Ectodermal cell (in vitro differentiated cells): ENCODE measurements around the gene CDK10.
"Not testable (repeated sequence)": the region's sequence is repeated elsewhere in the genome, so short reads cannot be mapped to it uniquely, and the experiment has no call there.

Experiments used
- H3K27ac ChIP-seq: 2 replicates; pipeline ENCODE4 v1.7.0; 2013; ENCODE audit warnings: mild to moderate bottlenecking, low read depth, low read length; ENCODE audit not compliant: insufficient read depth, poor library complexity, severe bottlenecking
- H3K27me3 ChIP-seq: 2 replicates; pipeline ENCODE4 v1.7.0; 2013; ENCODE audit warnings: mild to moderate bottlenecking, low read length; ENCODE audit not compliant: insufficient read depth, control insufficient read depth, poor library complexity, severe bottlenecking
- H3K36me3 ChIP-seq: one replicate; pipeline ENCODE4 v1.7.0; 2013; ENCODE audit warnings: low read length; ENCODE audit not compliant: control insufficient read depth, insufficient read depth
- H3K4me1 ChIP-seq: one replicate; pipeline ENCODE4 v1.7.0; 2013; ENCODE audit warnings: low read length; ENCODE audit not compliant: control insufficient read depth, insufficient read depth
- H3K4me3 ChIP-seq: 2 replicates; pipeline ENCODE4 v1.7.0; 2013; ENCODE audit warnings: low read depth, low read length, control low read depth; ENCODE audit not compliant: insufficient read depth
- H3K9me3 ChIP-seq: 2 replicates; pipeline ENCODE4 v1.7.0; 2013; ENCODE audit warnings: mild to moderate bottlenecking, low read length, moderate library complexity; ENCODE audit not compliant: control insufficient read depth
- WGBS, 2 experiments: methylation state at CpG; one replicate each; pipeline ENCODE4 v1.1.7; 2013; ENCODE audit warnings: missing lambda C conversion rate in 2 of 2; 5-methylcytosine and 5-hydroxymethylcytosine counted together

Gene CDK10

GRCh38 chr16:89695086-89695874 lies 8.8 kb downstream of the CDK10 start:
- Histone ChIP-seq H3K27ac (no peak overlapping the region), H3K27me3 (no peaks in the 10 kb centered on the region), H3K36me3 (peaks cover 27% of the 10 kb centered on the region), H3K4me1 (peaks cover 10% of the 10 kb centered on the region), H3K9me3 (no peaks in the 10 kb centered on the region), H3K4me3 (no peak overlapping the region)
- 95% methylated on average over 31 of the region's 31 CpGs for WGBS, 2 experiments

GRCh38 chr16:89695875-89696669 lies 9.6 kb downstream of the CDK10 start:
- Histone ChIP-seq H3K4me1 (peaks cover 10% of the 10 kb centered on the region), H3K4me3 (no peak overlapping the region), H3K36me3 (peaks cover 25% of the 10 kb centered on the region), H3K27ac (no peak overlapping the region), H3K9me3 (no peaks in the 10 kb centered on the region), H3K27me3 (peaks cover 8% of the 10 kb centered on the region)
- 90 to 91% methylated on average over 25 of the region's 25 CpGs for WGBS, 2 experiments

GRCh38 chr16:89696670-89697128 lies 10.2 kb downstream of the CDK10 start:
- WGBS, 2 experiments: 95% methylated on average over 18 of the region's 18 CpGs
- H3K4me3 ChIP-seq: no peak overlapping the region
- H3K27ac ChIP-seq: no peak overlapping the region
- H3K36me3 ChIP-seq: peaks cover 22% of the 10 kb centered on the region
- H3K9me3 ChIP-seq: no peaks in the 10 kb centered on the region
- peaks cover 10% of the 10 kb centered on the region for H3K4me1 ChIP-seq
- peaks cover 9% of the 10 kb centered on the region for H3K27me3 ChIP-seq

- H3K36me3 ChIP-seq: peaks cover 17% of the 10 kb centered on the region
- WGBS, 2 experiments: 95 to 97% methylated on average over 19 of the region's 19 CpGs
- H3K9me3 ChIP-seq: no peaks in the 10 kb centered on the region
- no peak overlapping the region for H3K4me3 ChIP-seq
- H3K27me3 ChIP-seq: peaks cover 9% of the 10 kb centered on the region
- no peak overlapping the region for H3K27ac ChIP-seq
- peaks cover 10% of the 10 kb centered on the region for H3K4me1 ChIP-seq
Observed at GRCh38 chr16:89697161-89697615, 10.7 kb downstream of the CDK10 start.

GRCh38 chr16:89697616-89698331 lies 11.3 kb downstream of the CDK10 start:
- H3K4me3 ChIP-seq: no peak overlapping the region
- H3K4me1 ChIP-seq: peaks cover 10% of the 10 kb centered on the region
- H3K27ac ChIP-seq: no peak overlapping the region
- no peaks in the 10 kb centered on the region for H3K9me3 ChIP-seq
- WGBS, 2 experiments: 93 to 95% methylated on average over 32 of the region's 32 CpGs
- H3K36me3 ChIP-seq: peaks cover 13% of the 10 kb centered on the region
- H3K27me3 ChIP-seq: peaks cover 14% of the 10 kb centered on the region

- H3K9me3 ChIP-seq, H3K27ac ChIP-seq, H3K4me1 ChIP-seq, H3K36me3 ChIP-seq, H3K4me3 ChIP-seq: not testable (repeated sequence)
- H3K27me3 ChIP-seq: peaks cover 24% of the 10 kb centered on the region
- WGBS, 2 experiments: 94 to 97% methylated on average over 14 of the region's 14 CpGs
Observed at GRCh38 chr16:89698717-89699116, 12.2 kb downstream of the CDK10 start.

- Histone ChIP-seq H3K27ac (peak overlapping the region; percentile 91), H3K27me3 (peaks cover 28% of the 10 kb centered on the region)
Observed at GRCh38 chr16:89699629-89700099, 13.2 kb downstream of the CDK10 start.

GRCh38 chr16:89700100-89700648 lies 13.7 kb downstream of the CDK10 start:
- peak overlapping the region; percentile 68 for H3K4me3 ChIP-seq
- peak overlapping the region; percentile 91 for H3K27ac ChIP-seq
- H3K9me3 ChIP-seq: no peaks in the 10 kb centered on the region
- WGBS, 2 experiments: 1% methylated on average over 30 of the region's 30 CpGs
- peaks cover 10% of the 10 kb centered on the region for H3K4me1 ChIP-seq
- peaks cover 33% of the 10 kb centered on the region for H3K27me3 ChIP-seq
- no peaks in the 10 kb centered on the region for H3K36me3 ChIP-seq

More at GRCh38 chr16:89699629-89700099, 13.2 kb downstream of the CDK10 start:
- WGBS, 2 experiments: 66 to 69% methylated on average over 18 of the region's 18 CpGs
- H3K4me3 ChIP-seq: peak overlapping the region; percentile 68
- not testable (repeated sequence) for H3K36me3 ChIP-seq, H3K4me1 ChIP-seq, H3K9me3 ChIP-seq

GRCh38 chr16:89700649-89701424 lies 14.3 kb downstream of the CDK10 start:
- no peaks in the 10 kb centered on the region for H3K36me3 ChIP-seq
- peak overlapping the region; percentile 73 for H3K27ac ChIP-seq

More at GRCh38 chr16:89700649-89701424, 14.3 kb downstream of the CDK10 start:
- WGBS, 2 experiments: 3% methylated on average over 78 of the region's 78 CpGs
- peaks cover 34% of the 10 kb centered on the region for H3K27me3 ChIP-seq
- peaks cover 10% of the 10 kb centered on the region for H3K4me1 ChIP-seq
- peak overlapping the region; percentile 68 for H3K4me3 ChIP-seq
- H3K9me3 ChIP-seq: no peaks in the 10 kb centered on the region
